Naive thymus-derived CD8-positive, alpha-beta T cell (primary cell): Measurements from ENCODE around the gene SDCBP2. TPM values are rescaled to one million over a fixed set of nuclear protein-coding genes. Genes with fewer than 3 reads are reported as not detected.

Experiments
- ATAC-seq, 2 donors: fragments of 150-1000 bp; cut with Tn5 transposase in 1 of 2; sonication (Bioruptor Pico), chemical (Tn5 transposase) in 1 of 2; 1 replicate in 1 of 2; 2 replicates in 1 of 2; pipeline ENCODE4 v1.10.0; 2021; ENCODE audit warnings: mild to moderate bottlenecking in 2 of 2, moderate library complexity in 2 of 2
- POLR2A ChIA-PET: fragments of 350-600 bp; sonication (Branson Sonifier 250); formaldehyde crosslinking; loops from one replicate; lab custom pipeline; 2021; ENCODE audit warnings: antibody characterized with exemption; lab: Charles Lee
- DNase-seq, 10 donors: peaks; one replicate each; pipeline versions ENCODE4 v3.0.0 to v3.0.0-alpha.2; 2020 to 2022
- H3K27ac Mint-ChIP-seq, 10 donors: one replicate each; pipeline ENCODE4 v1.8.0; 2020 to 2022; ENCODE audit warnings: mild to moderate bottlenecking in 10 of 10, mixed read lengths in 10 of 10, moderate library complexity in 4 of 10, inconsistent platforms in 1 of 10
- H3K27me3 Mint-ChIP-seq, 5 donors: one replicate each; pipeline ENCODE4 v1.8.0; 2021 to 2022; ENCODE audit warnings: mixed read lengths in 5 of 5
- H3K36me3 Mint-ChIP-seq, 3 donors: one replicate each; pipeline ENCODE4 v1.8.0; 2020 to 2022; ENCODE audit warnings: mixed read lengths in 3 of 3, mild to moderate bottlenecking in 2 of 3, inconsistent platforms in 1 of 3
- H3K4me1 Mint-ChIP-seq, 4 donors: one replicate each; pipeline ENCODE4 v1.8.0; 2021 to 2022; ENCODE audit warnings: mixed read lengths in 4 of 4
- H3K4me3 Mint-ChIP-seq, 10 donors: one replicate each; pipeline ENCODE4 v1.8.0; 2020 to 2022; ENCODE audit warnings: mild to moderate bottlenecking in 10 of 10, mixed read lengths in 10 of 10, moderate library complexity in 6 of 10, inconsistent platforms in 1 of 10
- H3K9me3 Mint-ChIP-seq, 9 donors: one replicate each; pipeline ENCODE4 v1.8.0; 2020 to 2022; ENCODE audit warnings: mixed read lengths in 9 of 9, mild to moderate bottlenecking in 3 of 9, inconsistent platforms in 1 of 9, moderate library complexity in 1 of 9
- polyA plus RNA-seq, 3 donors: library from polyadenylated mRNA; unstranded; fragments of 300-500 nt; fragmentation: Illumina TruSeq; gene quantifications; one replicate each; pipeline ENCODE4 v1.2.3, GENCODE V29; 2021
- total RNA-seq, 8 experiments: library from RNA in 2 of 8; stranded (reverse) in 2 of 8; gene quantifications; one replicate each; pipeline ENCODE4 v1.2.3 and lab custom pipeline; 2021 to 2026

The SDCBP2 gene, protein sequence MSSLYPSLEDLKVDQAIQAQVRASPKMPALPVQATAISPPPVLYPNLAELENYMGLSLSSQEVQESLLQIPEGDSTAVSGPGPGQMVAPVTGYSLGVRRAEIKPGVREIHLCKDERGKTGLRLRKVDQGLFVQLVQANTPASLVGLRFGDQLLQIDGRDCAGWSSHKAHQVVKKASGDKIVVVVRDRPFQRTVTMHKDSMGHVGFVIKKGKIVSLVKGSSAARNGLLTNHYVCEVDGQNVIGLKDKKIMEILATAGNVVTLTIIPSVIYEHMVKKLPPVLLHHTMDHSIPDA
- total RNA-seq, result 1 to 10 TPM; 2.7 to 3.3 TPM
- polyA plus RNA-seq, result 1 to 10 TPM in 1 of 3 donors, under 1 TPM in 2; 0.81 to 1.5 (median 0.98) TPM
- total RNA-seq (lab: John Stamatoyannopoulos, UW), result 1.5 to 5.6 (median 2.2) reads per million in 6 experiments

DNA sequence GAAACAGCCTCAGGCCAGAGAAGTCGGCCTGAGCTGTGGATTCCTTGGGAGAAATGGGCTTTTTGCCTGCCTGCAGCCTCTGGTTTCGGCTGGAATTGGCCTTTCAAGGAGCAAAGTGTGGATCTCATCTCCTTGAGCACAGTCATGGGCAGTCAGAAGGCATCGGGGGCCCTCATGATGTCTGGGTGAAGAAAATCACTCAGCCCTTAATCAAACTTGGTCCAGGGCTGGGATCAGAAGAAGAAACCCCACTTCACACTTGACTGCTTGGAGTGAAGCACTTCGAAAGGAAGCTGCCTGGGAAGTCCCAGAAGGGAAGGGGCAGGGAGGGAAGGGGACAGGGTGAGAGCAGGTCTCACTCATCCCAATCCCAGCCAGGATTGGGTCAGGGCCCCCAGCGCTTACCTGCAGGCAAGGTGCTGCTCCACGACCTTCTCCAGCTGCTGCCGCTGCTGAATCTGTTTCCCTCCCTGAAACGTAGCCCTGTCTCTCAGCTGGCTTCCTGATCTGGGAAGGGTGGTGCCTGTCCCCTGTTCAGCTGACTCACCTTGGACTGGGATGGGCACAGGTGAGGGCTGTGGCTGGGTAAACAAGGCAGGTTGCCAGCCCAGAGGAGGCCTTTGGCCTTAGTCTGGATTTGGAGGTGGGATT is at the start of gene SDCBP2:
TSS of gene SDCBP2 (minus strand) at position 460 of the 651 bp plus-strand sequence. CDS start 8,723 bp downstream, outside the sequence.
- ATAC-seq (no peak), DNase-seq (no peak)
- H3K27me3 Mint-ChIP-seq, result no peaks in the 10 kb centered on the region

DNA sequence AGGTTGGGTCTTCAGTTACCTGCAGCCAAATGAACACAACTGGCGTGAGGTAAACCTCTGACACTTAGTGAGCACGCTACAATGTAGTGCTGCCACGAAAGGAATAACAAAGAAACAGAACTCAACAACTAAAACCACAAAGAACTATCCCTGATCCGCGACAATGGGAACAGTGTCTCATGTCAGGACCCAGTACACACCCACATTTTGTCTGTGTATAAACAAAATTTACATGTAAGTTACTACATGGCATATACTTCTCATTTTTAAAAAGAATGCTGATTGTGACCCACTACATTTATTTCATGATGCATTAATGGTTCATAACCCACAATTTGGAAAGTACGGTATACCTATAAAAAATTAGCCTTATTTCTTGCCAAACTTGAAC is 49.8 kb upstream of the SDCBP2 start:
- Mint-ChIP-seq H3K4me1 (peaks cover 52 to 95% (median 89%) of the 10 kb centered on the region in 4 donors), H3K27me3 (no peaks in the 10 kb centered on the region), H3K36me3 (peaks cover 0 to 43% (median 1%) of the 10 kb centered on the region in 3 donors), H3K4me3 (peak overlapping the region in 7 of 10 donors; percentile 4 to 59 (median 42)), H3K27ac (peak overlapping the region in 6 of 10 donors; percentile 15 to 86 (median 64)), H3K9me3 (no peaks in the 10 kb centered on the region)
- DNase-seq, result no peak
- ATAC-seq, result no peak
- POLR2A ChIA-PET, result no interaction called here

More for the DNA sequence above, at the start of gene SDCBP2:
- Mint-ChIP-seq H3K36me3 (peaks cover 0 to 20% (median 7%) of the 10 kb centered on the region in 3 donors), H3K27ac (peak within 1 kb of the TSS in 9 of 10 donors; percentile 85 to 96 (median 93)), H3K4me1 (peaks cover 0 to 41% (median 34%) of the 10 kb centered on the region in 4 donors), H3K4me3 (peak within 1 kb of the TSS in 7 of 10 donors; percentile 2 to 62 (median 37)), H3K9me3 (no peaks in the 10 kb centered on the region)
- POLR2A ChIA-PET, result interaction anchor here (1.1 kb wide), 1 partner anchor 64 kb away, joined by 4 read pairs; the partner anchor contains the start of gene FKBP1A

GRCh38 chr20:1377984-1378734 is 49.2 kb upstream of the SDCBP2 start:
- POLR2A ChIA-PET, result no interaction called here
- Mint-ChIP-seq H3K27ac (peak overlapping the region; percentile 16 to 83 (median 62)), H3K4me3 (peak overlapping the region in 8 of 10 donors; percentile 10 to 52 (median 42)), H3K36me3 (peaks cover 0 to 44% (median 4%) of the 10 kb centered on the region in 3 donors), H3K27me3 (no peaks in the 10 kb centered on the region), H3K4me1 (peaks cover 54 to 96% (median 91%) of the 10 kb centered on the region in 4 donors), H3K9me3 (no peaks in the 10 kb centered on the region)
- no peak for DNase-seq
- ATAC-seq, result no peak

- DNase-seq (no peak), ATAC-seq (peak in 1 of 2 donors; percentile 22)
- Mint-ChIP-seq H3K36me3 (peaks cover 0 to 47% (median 8%) of the 10 kb centered on the region in 3 donors), H3K27ac (peak overlapping the region in 9 of 10 donors; percentile 32 to 86 (median 77)), H3K4me3 (peak overlapping the region in 9 of 10 donors; percentile 5 to 61 (median 45)), H3K4me1 (peaks cover 53 to 92% (median 88%) of the 10 kb centered on the region in 4 donors), H3K27me3 (no peaks in the 10 kb centered on the region), H3K9me3 (no peaks in the 10 kb centered on the region)
- POLR2A ChIA-PET, result no interaction called here
Observed at GRCh38 chr20:1377341-1377871, 48.5 kb upstream of the SDCBP2 start.

DNA sequence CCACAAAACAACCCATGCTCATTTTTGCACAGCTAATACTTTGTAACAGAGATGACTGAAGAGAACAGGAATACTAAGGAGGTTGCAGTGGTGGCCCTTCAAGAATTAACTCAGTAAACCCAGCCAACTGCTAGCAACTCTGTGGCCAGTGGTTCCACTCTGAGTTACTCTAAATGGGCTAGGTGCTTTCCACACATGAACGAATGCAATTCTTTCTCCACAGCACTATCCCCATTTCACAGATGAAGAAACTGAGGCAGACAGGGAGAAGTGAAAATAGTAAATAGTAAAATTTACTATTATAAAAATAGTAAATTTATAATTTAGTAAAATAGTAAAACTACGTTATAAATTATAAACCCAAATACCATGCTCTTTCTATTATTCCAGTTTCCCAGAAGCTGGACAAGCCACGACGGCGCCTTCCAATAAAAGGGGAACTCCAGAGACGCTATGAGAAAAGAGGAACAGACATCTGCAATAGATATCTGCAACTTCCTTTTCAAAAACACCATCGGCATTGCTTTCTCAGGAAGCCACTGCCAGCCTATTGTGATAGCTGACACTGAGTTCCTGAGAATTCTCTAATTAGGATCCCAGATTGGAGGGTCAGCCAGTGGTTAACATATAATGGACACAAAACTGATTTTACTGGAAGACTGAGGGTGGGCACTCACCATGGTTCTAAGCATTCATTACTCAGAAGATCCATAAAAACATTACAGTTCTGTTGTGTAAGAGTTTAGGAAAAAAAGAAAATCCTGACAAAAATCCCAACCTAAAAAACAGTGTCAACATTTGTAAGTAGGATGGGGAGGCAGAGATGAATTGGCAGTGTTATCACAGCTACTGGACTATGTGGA is 47.7 kb upstream of the SDCBP2 start:
- DNase-seq (no peak), ATAC-seq (no peak)
- Mint-ChIP-seq H3K4me1 (peaks cover 57 to 90% (median 87%) of the 10 kb centered on the region in 4 donors), H3K9me3 (no peaks in the 10 kb centered on the region), H3K27me3 (no peaks in the 10 kb centered on the region), H3K36me3 (peaks cover 0 to 49% (median 8%) of the 10 kb centered on the region in 3 donors), H3K27ac (peak overlapping the region; percentile 56 to 86 (median 74)), H3K4me3 (peak overlapping the region in 8 of 10 donors; percentile 3 to 61 (median 31))
- POLR2A ChIA-PET, result interaction anchor here (1.3 kb wide), 1 partner anchor 9 kb away, joined by 4 read pairs; no protein-coding TSS in a partner anchor

DNA sequence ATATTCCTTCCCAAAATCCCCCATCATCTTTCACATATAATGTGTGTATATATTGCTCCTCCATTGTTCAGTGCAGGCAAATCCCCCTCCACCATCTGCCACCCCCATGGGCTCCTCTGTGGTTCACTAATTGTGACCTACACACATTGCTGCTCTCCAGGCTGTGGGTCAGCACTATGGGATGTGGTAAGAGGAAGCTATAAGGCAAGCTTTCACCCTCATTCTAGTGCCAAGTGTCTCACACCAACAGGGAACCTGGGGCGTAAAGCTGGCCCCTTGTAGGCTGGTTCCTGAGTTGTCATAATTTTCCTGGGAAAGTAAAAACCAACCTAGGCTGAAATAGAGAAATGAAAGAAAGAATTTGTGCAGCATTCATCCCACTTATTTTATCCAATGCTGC is 47.1 kb upstream of the SDCBP2 start:
- POLR2A ChIA-PET, result interaction anchor here (1.3 kb wide), 1 partner anchor 10 kb away, joined by 4 read pairs; no protein-coding TSS in a partner anchor
- H3K4me3 Mint-ChIP-seq, result peak overlapping the region in 5 of 10 donors; percentile 6 to 45 (median 20)
- H3K9me3 Mint-ChIP-seq, result no peaks in the 10 kb centered on the region
- no peaks in the 10 kb centered on the region for H3K27me3 Mint-ChIP-seq
- no peak for ATAC-seq
- DNase-seq, result no peak
- peaks cover 0 to 55% (median 8%) of the 10 kb centered on the region in 3 donors for H3K36me3 Mint-ChIP-seq
- peak overlapping the region; percentile 17 to 86 (median 67) for H3K27ac Mint-ChIP-seq
- peaks cover 57 to 90% (median 85%) of the 10 kb centered on the region in 4 donors for H3K4me1 Mint-ChIP-seq

GRCh38 chr20:1375515-1375914 is 46.6 kb upstream of the SDCBP2 start:
- H3K9me3 Mint-ChIP-seq, result no peaks in the 10 kb centered on the region
- peak overlapping the region in 3 of 10 donors; percentile 5 to 30 (median 17) for H3K4me3 Mint-ChIP-seq
- ATAC-seq (no peak), DNase-seq (no peak)
- H3K4me1 Mint-ChIP-seq, result peaks cover 56 to 85% (median 80%) of the 10 kb centered on the region in 4 donors
- H3K36me3 Mint-ChIP-seq, result peaks cover 0 to 60% (median 8%) of the 10 kb centered on the region in 3 donors
- no peaks in the 10 kb centered on the region for H3K27me3 Mint-ChIP-seq
- peak overlapping the region in 8 of 10 donors; percentile 41 to 86 (median 67) for H3K27ac Mint-ChIP-seq
- POLR2A ChIA-PET, result interaction anchor here (1.3 kb wide), 1 partner anchor 10 kb away, joined by 4 read pairs; no protein-coding TSS in a partner anchor

DNA sequence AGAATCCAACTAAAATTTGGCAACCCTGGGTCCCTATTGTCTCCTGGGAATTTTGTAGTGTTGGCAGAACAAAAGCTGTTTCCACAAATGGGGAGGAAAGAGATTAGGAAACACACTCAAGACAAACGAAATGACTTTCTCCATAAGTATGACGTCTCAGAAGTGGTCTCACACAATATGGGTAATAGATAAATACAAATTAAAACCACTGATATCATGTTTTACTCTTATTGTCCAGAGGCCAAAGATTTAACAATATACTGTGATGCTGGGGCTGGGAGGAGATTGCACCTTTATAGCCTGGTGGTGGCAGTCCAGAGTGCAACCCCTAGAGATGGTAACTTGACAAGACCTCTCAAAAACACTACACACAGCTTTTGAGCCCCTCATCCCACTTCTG is 45.3 kb upstream of the SDCBP2 start:
- POLR2A ChIA-PET, result no interaction called here
- Mint-ChIP-seq H3K27me3 (no peaks in the 10 kb centered on the region), H3K9me3 (no peaks in the 10 kb centered on the region), H3K4me3 (no peak overlapping the region), H3K27ac (peak overlapping the region in 3 of 10 donors; percentile 35 to 38 (median 36)), H3K4me1 (peaks cover 47 to 73% (median 71%) of the 10 kb centered on the region in 4 donors), H3K36me3 (peaks cover 0 to 66% (median 8%) of the 10 kb centered on the region in 3 donors)
- DNase-seq (no peak), ATAC-seq (no peak)

DNA sequence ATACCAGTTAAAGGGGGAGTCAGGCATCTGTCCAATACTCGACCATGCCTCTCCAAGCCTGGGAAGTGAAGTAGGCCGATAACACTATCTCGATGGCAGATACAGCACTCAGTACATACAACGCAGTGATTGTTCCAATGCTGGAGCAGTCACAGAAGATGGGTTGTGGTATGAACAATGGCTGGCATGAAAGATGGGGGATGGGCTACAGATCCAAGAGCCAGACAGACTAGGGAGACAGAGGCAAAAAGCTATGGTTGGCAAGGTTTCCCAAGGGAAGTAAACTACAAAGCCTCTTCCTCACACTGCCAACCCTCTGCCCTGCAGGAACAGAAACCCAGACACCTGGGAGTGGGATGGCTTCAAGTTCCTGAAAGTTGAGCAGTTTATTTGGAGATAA is 44.7 kb upstream of the SDCBP2 start:
- Mint-ChIP-seq H3K27me3 (no peaks in the 10 kb centered on the region), H3K9me3 (no peaks in the 10 kb centered on the region), H3K27ac (peak overlapping the region in 8 of 10 donors; percentile 3 to 86 (median 70)), H3K4me3 (peak overlapping the region in 2 of 10 donors; percentile 12 to 69), H3K36me3 (peaks cover 0 to 72% (median 8%) of the 10 kb centered on the region in 3 donors), H3K4me1 (peaks cover 44 to 71% (median 66%) of the 10 kb centered on the region in 4 donors)
- POLR2A ChIA-PET, result no interaction called here
- ATAC-seq (no peak), DNase-seq (no peak)

DNA sequence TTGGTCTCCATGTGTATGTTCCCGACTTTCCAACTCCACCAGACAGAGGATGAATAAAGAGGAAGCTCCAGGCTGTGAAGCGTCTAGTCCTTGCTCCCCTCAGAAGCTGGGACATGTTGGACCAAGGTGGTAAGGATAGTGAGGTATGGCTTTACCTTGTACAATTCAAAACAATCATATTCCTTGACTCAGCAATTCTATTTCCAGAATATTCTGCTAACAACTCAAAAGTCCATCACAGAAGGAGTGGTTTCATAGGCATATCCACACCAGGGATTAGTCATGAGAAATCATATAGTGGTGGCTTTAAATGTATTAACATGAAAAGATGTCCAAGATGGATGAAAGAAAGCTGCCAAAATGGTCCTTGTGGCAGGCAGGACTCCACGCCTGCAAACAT is 44.1 kb upstream of the SDCBP2 start:
- Mint-ChIP-seq H3K36me3 (peaks cover 0 to 78% (median 10%) of the 10 kb centered on the region in 3 donors), H3K27ac (peak overlapping the region in 8 of 10 donors; percentile 34 to 87 (median 45)), H3K4me1 (peaks cover 40 to 67% (median 60%) of the 10 kb centered on the region in 4 donors), H3K27me3 (no peaks in the 10 kb centered on the region), H3K9me3 (no peaks in the 10 kb centered on the region), H3K4me3 (peak overlapping the region in 1 of 10 donors; percentile 58)
- ATAC-seq (no peak), DNase-seq (no peak)
- POLR2A ChIA-PET, result no interaction called here
